ENCODE data around the gene IFTAP.
"Not testable (repeated sequence)": the region's sequence is repeated elsewhere in the genome, so short reads cannot be mapped to it uniquely, and the experiment has no call there.

The IFTAP gene

DNA sequence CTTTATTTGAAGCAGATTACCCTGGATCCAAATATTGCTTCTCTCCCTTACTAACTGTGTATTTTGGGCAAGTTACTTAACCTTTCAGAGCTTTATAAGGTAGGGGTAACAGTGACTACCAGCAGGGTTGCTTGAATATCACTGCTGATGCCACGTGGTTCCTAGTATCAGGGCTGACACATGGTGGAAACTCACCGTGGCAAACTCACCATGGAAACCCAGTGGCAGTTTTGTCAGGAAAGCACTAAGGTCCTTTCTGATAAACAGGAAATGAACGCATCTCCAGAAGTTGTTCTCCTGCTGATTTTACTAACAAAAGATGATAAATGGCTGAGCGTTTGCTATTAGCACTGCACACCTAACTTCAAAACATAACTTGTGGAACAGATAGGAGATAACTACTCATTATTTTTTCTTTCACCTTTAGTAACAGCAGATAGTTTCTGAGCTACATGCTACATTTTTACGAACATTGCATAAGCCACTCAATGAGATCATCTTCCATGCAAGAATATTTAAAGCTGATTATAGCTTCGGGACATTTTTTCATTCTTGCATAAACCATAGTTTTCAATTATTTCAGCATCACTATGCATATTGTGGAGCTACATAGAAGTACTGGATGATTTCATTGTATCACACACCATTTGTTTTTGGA, 63.4 kb downstream of the IFTAP start:
- no peak for DNase-seq

DNA sequence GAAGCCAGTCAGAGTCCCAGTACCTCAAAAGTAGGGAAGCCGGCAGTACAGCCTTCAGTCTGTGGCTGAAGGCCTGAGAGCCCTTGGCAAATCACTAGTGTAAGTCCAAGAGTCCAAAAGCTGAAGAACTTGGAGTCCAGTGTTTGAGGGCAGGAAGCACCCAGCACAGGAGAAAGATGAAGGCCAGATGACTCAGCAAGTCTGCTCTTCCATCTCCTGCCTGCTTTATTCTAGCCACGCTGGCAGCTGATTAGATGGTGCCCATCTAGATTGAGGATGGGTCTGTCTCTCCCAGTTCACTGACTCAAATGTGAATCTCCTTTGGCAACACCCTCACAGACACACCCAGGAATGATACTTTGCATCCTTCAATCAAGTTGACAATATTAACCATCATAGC, 67.1 kb downstream of the IFTAP start:
- not testable (repeated sequence) for DNase-seq

DNA sequence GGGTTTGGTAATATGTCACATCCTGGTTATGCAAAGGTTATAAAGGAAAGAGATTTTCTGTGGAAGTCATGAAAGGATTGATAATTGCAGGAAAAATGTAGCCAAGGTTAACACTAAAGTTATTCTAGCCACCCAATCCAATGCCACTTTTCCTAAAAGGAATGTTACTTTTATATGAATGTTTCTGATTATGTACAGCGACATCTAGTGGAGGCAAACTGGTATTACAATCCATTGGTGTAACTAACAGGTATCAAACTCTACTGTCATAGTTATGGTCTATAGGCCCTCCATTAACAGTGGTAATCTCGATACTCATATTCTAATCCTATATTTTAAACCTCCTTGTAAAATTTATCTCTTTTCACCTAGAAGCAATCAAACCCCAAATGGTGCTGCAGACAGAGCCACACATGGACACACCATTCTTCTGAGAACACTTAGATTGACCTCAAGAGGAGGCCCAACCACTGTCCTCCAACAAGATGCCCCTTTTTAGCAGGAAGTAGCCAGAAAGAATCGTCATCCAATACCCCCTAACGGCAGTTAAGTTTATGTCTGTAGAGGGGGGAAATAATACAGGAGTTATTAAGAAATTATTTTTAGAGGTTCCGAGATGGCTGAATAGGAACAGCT, 78.6 kb downstream of the IFTAP start:
- no peak for DNase-seq

DNA sequence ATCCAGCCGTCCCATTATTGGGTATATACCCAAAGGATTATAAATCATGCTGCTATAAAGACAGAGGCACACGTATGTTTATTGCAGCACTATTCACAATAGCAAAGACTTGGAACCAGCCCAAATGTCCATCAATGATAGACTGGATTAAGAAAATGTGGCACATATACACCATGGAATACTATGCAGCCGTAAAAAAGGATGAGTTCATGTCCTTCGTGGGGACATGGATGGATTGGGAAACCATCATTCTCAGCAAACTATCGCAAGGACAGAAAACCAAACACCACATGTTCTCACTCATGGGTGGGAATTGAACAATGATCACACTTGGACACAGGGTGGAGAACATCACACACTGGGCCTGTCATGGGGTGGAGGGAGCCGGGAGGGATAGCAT, 85.2 kb downstream of the IFTAP start:
- DNase-seq = not testable (repeated sequence)

DNA sequence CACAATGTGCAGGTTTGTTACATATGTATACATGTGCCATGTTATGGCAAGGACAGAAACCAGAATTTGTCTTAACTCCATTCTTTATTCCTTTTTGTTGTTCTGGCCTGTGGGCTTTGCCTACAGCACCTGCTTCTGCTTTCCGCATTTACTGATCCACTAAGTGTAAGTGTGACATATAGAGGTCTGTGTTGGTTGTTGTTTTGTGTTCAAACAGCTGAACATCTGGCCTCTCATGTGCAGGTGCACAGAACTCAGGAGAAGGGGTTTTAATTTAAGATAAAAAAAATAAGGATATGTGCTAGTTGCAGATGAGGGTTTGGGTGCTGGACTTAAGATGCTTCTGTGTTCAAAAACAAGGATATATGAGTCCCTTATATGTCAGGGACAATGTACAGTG, 89.5 kb downstream of the IFTAP start:
- DNase-seq = no peak

DNA sequence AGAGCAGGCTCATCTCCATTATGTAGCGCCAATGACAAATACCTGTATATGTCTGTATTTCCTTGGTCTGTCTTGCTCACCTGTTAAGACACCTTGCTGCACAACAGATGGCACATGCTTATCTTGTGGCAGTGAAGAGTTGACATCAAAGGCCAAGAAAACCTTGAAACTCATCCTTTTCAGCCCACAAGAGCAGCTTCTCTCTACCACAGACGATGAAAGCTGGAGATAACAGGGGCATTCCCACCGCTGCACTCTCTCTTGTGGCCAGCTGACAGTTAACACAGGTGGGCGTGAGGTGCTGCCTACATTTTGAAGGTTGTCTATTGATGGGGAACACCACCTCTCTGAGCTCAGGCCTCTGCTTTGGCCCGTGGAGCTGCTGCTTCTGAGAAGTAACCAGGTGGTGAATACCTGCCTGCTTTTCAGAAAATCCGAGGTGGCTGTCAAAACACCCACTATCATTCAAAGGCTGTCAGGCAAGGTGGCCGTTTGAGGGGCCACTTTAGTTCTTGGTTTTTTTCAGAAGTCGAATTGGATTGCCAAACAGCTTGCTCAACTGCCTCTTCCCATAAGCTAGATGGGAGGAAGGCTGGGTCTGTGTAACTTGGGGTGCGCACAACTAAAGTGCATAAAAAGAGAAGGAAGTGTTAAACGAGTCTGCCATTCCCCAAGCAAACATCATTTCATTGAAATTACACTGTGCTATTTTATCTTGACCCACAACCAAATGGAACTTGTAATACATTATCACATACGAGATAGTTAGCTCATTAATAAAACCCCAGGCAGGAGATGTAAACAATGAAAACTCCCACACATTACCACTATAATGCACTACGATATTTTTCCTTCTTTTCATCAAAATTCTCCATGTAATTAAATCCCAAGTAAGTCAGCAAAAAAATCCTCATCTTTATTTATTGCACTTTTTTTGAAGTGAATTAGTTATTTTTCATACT, 90.8 kb downstream of the IFTAP start:
- no peak for DNase-seq

DNA sequence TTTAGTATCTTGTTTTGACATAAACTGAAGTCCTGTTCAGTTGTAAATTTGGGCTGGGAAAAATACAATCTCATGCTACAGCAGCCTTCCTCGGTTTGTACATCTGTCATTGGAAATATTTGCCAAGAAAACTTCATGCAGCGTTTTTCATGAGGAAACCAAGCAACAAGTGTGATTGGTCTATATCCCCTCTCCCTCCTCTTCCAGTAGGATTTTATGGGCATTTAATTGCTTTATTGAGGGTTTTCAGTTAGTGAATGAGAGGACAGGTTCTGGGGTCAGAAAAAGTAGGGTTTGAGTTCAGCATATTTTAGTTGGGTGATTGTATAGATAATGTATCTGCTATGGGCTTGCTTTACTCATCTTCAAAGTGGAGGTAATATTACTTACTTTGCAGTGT, 93.8 kb downstream of the IFTAP start:
- no peak for DNase-seq

DNA sequence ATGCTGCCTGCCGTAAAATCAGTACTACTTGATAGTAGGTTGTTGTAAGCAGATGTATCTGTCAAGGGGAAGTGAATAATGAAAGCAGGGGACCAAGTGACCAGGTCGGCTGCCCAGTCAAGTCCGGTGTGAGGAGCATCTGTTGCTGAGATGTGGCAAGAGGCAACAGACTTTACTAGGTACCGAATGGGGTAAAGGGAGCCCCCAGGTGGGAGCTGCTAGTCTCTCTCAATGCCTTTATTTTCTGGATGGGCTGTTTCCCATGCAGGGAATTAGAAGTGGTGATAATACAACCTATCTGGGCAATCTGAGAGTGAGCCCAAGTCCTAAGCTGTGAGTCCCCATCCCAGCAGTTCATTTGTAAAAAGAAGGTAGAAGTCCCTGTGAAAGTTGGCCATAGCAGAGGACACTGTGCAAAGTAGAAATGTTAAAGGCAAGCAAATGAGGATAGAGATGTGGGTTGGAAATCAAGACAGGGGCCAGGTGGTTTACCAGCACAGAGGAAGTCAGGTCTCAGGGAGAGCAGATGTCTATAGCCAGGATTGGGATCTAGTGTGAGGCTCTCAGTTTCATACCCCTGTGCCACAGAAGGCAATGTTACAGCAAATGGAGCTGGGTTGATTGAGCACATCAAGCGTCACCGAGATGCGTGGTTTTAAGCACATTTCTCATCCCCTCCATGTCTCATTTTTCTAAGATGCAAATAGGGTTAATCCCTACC, 94.4 kb downstream of the IFTAP start:
- DNase-seq = no peak

DNA sequence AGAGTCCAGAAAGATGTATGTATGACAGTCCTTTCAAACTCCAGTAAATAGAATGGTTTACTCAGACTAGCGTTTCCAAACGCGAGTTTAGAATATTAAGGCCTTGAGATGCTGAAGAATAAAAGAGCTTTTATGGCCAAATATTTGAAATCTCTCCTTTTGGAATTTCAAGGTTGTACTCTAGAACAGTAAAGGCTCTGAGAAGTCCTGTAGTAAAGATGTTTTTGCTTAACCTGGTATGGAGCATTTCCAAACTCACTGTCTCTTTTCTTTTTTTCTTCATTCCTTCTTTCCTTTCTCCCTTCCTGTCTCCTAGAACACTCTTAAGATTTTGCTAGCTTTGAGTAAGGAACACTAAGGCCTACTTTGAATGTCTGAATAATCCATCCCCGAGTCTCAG, 95.1 kb downstream of the IFTAP start:
- no peak for DNase-seq

DNA sequence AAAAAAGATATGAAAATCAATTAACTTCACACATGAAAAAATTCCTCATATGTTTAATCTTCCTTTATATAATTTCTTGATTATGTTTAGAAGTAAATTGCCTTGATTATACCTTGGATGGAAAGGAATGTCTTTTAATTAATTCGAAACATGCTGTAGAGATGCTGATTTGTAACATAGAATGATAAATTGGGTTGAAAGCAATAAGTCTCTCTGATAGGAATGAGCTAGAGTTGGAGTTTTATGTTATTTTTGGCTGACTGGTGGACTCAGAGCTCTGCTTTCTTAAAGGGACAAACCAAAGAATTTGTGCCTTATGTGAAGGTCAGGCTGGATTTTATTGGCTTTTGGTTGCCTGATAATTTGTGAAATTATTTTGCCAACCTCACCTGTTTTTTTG, 98.4 kb downstream of the IFTAP start:
- DNase-seq = no peak

DNA sequence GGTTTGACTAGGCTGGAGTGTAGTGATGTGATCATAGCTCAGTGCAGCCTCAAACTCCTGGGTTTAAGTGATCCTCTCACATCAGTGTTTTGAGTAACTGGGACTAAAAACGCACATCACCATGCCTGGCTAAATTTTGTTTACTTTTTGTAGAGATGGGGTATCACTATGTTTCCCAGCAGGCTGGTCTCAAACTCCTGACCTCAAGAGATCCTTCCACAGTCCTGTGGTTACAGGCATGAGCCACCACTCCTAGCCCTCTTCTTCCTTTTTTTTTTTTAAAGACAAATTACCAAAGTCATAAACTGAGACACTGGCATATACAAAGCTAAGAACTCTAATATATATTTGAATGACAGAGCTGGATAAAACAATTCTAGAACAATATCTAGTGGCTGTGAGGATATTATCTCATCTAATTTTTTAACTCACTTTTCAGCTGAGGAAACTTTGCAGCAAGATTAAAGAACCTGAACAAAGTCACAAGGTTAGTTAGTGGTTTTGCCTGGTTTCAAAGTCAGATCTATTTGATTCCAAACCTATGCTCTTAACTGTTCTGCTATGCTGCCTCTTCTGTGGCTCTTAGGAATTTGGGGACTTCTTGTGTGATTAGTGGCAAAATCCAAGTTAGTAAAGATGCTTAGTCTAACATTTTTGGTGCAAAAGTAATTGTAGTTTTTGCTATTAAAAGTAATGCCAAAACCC, 99.0 kb downstream of the IFTAP start:
- no peak for DNase-seq

DNA sequence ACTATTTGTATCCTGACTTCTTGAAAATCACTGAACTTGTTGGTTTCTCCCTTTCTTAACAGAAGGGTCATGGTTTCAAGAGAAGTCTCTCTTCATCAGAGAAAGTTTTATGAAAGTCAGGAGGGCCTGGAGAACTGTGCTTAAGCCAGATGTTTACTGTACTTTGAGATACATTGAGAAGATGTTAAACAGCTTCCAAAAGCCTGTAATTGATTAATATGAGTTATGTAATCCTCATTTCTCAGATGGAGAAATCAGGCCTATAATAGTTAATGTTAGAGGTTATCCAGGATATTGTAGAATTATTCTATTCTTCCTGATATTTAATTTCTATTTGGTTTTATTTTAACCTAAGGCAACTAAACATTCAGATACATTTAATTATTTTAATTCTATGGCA, 100.8 kb downstream of the IFTAP start:
- DNase-seq = no peak

DNA sequence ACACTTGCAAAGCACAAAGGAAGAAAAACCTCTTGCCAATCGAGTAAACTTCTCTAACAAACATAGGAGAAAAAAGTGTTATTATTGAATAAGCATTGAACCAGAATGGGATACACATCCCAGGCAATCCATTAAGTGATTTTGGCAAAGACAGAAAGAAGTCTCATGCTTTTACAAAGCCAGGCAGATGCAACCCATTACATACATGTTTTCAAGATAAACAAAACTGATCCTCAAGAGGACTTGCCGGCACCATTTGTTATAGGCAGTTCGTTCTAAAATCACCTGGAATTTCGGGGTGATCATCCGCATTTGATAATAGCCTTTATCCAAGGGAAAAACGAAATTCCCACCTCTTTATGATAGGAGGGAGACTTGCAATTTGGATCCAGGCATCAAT, 101.3 kb downstream of the IFTAP start:
- no peak for DNase-seq

DNA sequence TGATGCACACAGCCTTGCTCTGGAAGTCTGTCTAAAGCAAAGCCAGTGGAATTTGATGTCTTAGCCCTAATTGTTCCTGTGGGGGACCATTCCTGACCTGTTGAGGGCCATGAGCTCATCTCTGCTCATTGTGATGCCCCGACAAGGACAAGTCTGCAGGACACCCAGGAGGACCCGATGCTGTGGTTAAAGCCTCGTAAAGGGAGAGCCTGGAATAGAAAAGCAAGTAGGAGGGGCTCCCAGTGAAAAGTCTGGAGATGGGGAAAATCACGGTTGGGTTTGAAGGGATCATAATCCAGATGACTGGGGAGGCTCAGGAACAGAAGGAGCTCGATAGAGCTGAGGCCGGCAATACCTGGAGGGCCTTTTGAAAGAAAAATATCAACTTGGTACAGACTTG, 102.2 kb downstream of the IFTAP start:
- DNase-seq = no peak

DNA sequence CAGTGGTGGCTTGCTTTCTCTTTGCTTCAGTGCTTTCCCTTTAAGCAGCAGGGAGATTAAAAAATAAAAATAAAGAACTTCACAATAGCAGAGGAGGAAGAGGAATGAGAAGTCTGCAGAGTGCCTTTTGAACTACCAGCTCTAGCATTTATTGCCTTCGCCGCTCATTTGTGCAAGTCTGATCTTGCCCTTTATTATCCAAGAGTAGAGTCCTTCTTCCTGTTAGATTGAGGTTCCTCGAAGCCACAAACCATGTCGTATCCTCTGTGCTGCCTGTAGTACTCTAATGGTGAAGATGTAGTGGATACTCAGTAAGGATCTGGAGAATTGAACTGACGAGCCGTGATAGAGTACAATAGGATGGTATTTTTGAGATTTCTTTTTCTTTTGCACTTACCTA, 105.0 kb downstream of the IFTAP start:
- DNase-seq = no peak

DNA sequence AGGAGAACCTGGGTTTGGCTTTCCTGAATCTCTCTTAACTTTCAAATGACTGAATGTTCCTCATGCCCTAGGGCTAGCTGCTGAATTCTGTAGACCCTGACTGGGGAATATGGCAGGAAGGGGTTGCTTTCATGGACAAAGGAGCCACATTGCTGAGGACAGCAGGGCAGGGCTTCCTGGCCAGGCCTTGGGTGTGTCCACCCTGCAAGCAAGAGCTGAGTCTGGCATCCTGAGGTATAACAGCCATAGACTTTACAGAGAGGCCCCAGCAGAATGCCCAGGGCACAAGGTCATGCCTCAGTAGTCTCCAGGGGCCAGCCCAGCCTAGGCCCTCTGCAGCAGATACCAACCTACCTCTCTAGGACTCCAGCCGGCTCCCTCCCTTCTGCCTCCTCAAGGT, 105.9 kb downstream of the IFTAP start:
- no peak for DNase-seq

DNA sequence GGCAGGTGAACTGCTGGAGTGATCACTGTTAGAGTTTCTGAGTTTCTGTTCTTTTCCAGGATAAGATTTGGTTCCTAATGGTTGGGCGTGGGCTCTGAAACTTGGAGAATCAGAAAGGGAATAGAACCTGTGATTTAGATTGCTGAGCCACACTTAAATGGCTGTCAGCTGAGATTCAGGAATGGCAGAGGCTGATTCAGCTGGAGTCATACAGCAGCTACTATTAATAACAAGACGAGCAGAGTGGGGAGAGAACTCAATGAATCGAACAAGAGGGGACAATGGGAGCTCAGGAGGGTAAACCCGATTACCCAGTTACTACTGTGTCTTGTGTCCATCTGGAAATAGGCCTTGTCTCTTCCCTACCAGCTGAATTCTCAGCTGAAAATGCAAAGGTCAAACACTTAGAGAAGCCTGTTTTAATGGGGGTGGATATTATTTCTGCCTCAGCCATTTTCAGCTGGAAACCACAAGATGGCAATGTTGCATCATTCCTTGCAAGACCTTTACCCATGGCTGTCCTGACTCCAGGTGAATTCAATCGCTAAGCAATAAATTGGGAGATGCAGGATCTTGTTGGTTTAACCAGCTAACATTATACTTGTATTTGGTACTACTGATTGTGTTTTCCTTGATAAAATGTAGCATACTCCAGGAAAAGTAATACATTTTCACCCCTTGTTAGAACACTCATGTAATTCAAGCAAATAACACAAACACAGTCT, 108.2 kb downstream of the IFTAP start:
- DNase-seq = peak; percentile 5

DNA sequence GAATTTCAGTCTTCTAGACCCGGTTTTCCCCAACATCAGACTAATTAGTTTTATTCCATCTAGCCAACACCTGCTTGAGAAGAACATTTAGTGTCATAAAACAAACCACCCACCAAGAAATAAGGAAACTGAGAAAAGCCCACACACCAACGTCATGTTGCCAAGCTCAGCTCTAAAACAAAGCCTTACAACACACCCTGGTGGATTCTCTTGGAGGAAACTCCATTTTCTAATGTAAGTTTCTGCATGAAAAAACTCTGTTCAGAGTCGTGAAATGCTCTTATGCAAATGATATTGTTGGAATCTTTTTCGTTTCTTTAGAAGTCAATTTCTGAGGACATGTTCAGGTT, 108.7 kb downstream of the IFTAP start:
- no peak for DNase-seq

Measured in GF-D8 (cell line).